K562 (cell line): ENCODE measurements around the gene SLC30A3. TPM values are rescaled to one million over a fixed set of nuclear protein-coding genes. Genes with fewer than 3 reads are reported as not detected.

Experiments used
- ATF7 ChIP-seq: fragments of 450-650 bp; IDR thresholded peaks from 2 replicates; pipeline ENCODE4 v1.7.1; 2014; ENCODE audit warnings: mild to moderate bottlenecking, moderate library complexity
- EHMT2 ChIP-seq: fragments of 450-650 bp; IDR thresholded peaks from 2 replicates; pipeline ENCODE4 v1.6.1; 2018; ENCODE audit warnings: antibody characterized with exemption
- ELF4 ChIP-seq: fragments of 450-650 bp; formaldehyde crosslinking; IDR thresholded peaks from 2 replicates; pipeline ENCODE4 v1.4.0; 2022; ENCODE audit warnings: missing genetic modification characterization
- HNRNPLL ChIP-seq: fragments of 200-400 bp; formaldehyde crosslinking; IDR thresholded peaks from 2 replicates; pipeline ENCODE4 v1.6.1; 2017; ENCODE audit warnings: low read length, low read depth, mild to moderate bottlenecking; ENCODE audit not compliant: poor library complexity, severe bottlenecking
- NRF1 ChIP-seq, 2 experiments: fragments of 450-650 bp; IDR thresholded peaks in 1 of 2; conservative IDR thresholded peaks in 1 of 2; 2 replicates each; pipeline ENCODE4 v1.6.1; 2014; ENCODE audit warnings: mild to moderate bottlenecking in 2 of 2
- PCBP1 ChIP-seq: fragments of 200-400 bp; formaldehyde crosslinking; IDR thresholded peaks from 2 replicates; pipeline ENCODE4 v1.6.1; 2018; ENCODE audit warnings: mild to moderate bottlenecking, low read depth, low read length; ENCODE audit not compliant: poor library complexity, severe bottlenecking
- PML ChIP-seq: IDR thresholded peaks from 2 replicates; pipeline ENCODE4 v1.6.1; 2012; ENCODE audit warnings: low read length, inconsistent platforms
- POLR2A ChIP-seq: fragments of 450-650 bp; conservative IDR thresholded peaks from 2 replicates; pipeline ENCODE4 v1.6.1; 2016
- RB1 ChIP-seq: fragments of 450-650 bp; IDR thresholded peaks from 2 replicates; pipeline ENCODE4 v1.6.1; 2017; ENCODE audit warnings: low read depth, mild to moderate bottlenecking
- SIN3B ChIP-seq: fragments of 450-650 bp; IDR thresholded peaks from 2 replicates; pipeline ENCODE4 v1.6.1; 2017; ENCODE audit warnings: low read depth, mild to moderate bottlenecking, moderate library complexity
- TAF1 ChIP-seq: IDR thresholded peaks from 2 replicates; pipeline ENCODE4 v1.6.1; 2011; ENCODE audit warnings: mild to moderate bottlenecking, low read length, moderate library complexity; ENCODE audit not compliant: insufficient read depth, control insufficient read depth, severe bottlenecking; ENCODE audit errors: extremely low read depth
- TBP ChIP-seq: optimal IDR thresholded peaks from 2 replicates; pipeline ENCODE3; 2011; ENCODE audit warnings: low read depth, low read length, improper control_type of control experiment
- ZNF24 ChIP-seq: fragments of 450-650 bp; IDR thresholded peaks from 2 replicates; pipeline ENCODE4 v1.6.1; 2016
- polyA plus RNA-seq, 8 experiments: library from polyadenylated mRNA; depleted of rRNA in 4 of 8; stranded (reverse) in 5 of 8; unstranded in 3 of 8; fragments of >200 nt; fragmentation: Nextera tagmentation in 2 of 8; fragmentation: Illumina TruSeq in 1 of 8; extraction: Ambion mirVana in 2 of 8; extraction: Trizol in 1 of 8; gene quantifications; 2 replicates each; pipeline versions ENCODE4 v1.2.1 to v1.2.3, GENCODE V29; 2011 to 2014; ENCODE audit warnings: inconsistent platforms in 1 of 8, missing spikeins in 1 of 8
- total RNA-seq, 7 experiments: library from RNA; depleted of rRNA in 6 of 7; stranded (reverse); fragments of >200 nt in 6 of 7; fragmentation: Illumina TruSeq in 2 of 7; extraction: Trizol in 2 of 7; gene quantifications; 2 replicates each; pipeline versions ENCODE4 v1.2.1 to v1.2.3, GENCODE V29; 2011 to 2021; ENCODE audit warnings: low replicate concordance in 1 of 7
- TF ChIP-seq, protein P1 (sequence below): fragments of 450-650 bp; formaldehyde crosslinking; IDR thresholded peaks from 2 replicates; pipeline ENCODE4 v1.4.0; 2020; ENCODE audit warnings: mild to moderate bottlenecking, moderate library complexity
- TF ChIP-seq, protein P2 (sequence below): conservative IDR thresholded peaks from 2 replicates; pipeline ENCODE4 v1.6.1; 2011; ENCODE audit warnings: low read depth, mild to moderate bottlenecking, low read length; ENCODE audit not compliant: control insufficient read depth
- TF ChIP-seq, protein P3 (sequence below): sonication (generic); formaldehyde crosslinking; IDR thresholded peaks from 2 replicates; pipeline ENCODE4 v1.9.0; 2022; ENCODE audit warnings: mild to moderate bottlenecking, missing genetic modification reagents
- TF ChIP-seq, protein P4 (sequence below): sonication (generic); formaldehyde crosslinking; IDR thresholded peaks from 2 replicates; pipeline ENCODE4 v1.8.0; 2022; ENCODE audit warnings: mild to moderate bottlenecking, missing genetic modification reagents
- TF ChIP-seq, protein P5 (sequence below): fragments of 250-450 bp; sonication (Bioruptor Pico); IDR thresholded peaks from 2 replicates; pipeline ENCODE4 v1.5.0; 2021; ENCODE audit warnings: mild to moderate bottlenecking, borderline replicate concordance

SLC30A3 gene
- total and polyA plus RNA-seq, 9 of the 15 experiments (the other 6 are each of a cell fraction or from before 2014, with no cell fraction given): 0.03 to 2.7 (median 0.89) TPM; not detected in 1

DNA sequence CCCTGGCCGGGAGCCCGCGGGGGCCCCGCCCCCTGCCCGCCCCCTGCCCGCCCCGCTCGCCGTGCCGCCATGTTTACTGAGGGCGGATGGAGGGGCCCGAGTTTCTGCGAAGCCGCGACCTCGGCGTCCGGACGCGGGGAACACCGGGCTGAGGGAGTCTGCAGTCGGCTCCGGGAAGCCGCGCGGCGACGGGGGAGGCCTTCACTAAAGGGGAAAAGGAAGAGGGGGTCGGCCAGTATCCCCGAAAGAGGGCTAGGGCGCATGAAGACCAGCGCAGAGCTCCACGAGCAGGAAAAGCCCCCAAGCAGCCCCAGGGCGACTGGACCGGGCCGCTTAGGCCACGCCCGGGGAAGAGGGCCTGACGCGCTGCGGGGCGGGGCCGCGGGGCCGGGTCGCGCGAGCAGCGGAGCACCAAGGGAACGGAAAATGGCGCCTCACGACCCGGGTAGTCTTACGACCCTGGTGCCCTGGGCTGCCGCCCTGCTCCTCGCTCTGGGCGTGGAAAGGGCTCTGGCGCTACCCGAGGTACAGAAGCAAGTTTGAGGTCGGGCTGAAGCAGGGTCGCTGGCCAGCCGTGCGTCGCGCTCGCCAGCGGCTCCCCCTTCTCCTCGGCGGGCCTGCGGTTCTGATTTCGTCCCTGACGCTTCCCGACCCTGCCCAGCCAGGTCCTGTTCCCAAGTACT, 50.8 kb downstream of the SLC30A3 start, which contains the start of the genes ATRAID and SLC5A6 (continued):
- TF ChIP-seq, protein P1, sequence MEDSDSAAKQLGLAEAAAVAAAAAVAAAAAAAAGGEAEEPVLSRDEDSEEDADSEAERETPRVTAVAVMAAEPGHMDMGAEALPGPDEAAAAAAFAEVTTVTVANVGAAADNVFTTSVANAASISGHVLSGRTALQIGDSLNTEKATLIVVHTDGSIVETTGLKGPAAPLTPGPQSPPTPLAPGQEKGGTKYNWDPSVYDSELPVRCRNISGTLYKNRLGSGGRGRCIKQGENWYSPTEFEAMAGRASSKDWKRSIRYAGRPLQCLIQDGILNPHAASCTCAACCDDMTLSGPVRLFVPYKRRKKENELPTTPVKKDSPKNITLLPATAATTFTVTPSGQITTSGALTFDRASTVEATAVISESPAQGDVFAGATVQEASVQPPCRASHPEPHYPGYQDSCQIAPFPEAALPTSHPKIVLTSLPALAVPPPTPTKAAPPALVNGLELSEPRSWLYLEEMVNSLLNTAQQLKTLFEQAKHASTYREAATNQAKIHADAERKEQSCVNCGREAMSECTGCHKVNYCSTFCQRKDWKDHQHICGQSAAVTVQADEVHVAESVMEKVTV (CRISPR knock-in tag): no peak
- peak; percentile 95 for TF ChIP-seq POLR2A
- peak; percentile 63 for TF ChIP-seq HNRNPLL
- peak; percentile 86 for TF ChIP-seq TBP
- TF ChIP-seq, protein P2, sequence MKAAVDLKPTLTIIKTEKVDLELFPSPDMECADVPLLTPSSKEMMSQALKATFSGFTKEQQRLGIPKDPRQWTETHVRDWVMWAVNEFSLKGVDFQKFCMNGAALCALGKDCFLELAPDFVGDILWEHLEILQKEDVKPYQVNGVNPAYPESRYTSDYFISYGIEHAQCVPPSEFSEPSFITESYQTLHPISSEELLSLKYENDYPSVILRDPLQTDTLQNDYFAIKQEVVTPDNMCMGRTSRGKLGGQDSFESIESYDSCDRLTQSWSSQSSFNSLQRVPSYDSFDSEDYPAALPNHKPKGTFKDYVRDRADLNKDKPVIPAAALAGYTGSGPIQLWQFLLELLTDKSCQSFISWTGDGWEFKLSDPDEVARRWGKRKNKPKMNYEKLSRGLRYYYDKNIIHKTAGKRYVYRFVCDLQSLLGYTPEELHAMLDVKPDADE: 0 out of 2 replicates have a peak, but pooled peaks have one; percentile 3
- TF ChIP-seq ATF7: peak; percentile 67
- TF ChIP-seq PML: peak; percentile 64
- TF ChIP-seq, protein P3, sequence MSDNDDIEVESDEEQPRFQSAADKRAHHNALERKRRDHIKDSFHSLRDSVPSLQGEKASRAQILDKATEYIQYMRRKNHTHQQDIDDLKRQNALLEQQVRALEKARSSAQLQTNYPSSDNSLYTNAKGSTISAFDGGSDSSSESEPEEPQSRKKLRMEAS: 0 out of 2 replicates have a peak, but pooled peaks have one; percentile 27
- TF ChIP-seq EHMT2: no peak
- TF ChIP-seq, protein P4, sequence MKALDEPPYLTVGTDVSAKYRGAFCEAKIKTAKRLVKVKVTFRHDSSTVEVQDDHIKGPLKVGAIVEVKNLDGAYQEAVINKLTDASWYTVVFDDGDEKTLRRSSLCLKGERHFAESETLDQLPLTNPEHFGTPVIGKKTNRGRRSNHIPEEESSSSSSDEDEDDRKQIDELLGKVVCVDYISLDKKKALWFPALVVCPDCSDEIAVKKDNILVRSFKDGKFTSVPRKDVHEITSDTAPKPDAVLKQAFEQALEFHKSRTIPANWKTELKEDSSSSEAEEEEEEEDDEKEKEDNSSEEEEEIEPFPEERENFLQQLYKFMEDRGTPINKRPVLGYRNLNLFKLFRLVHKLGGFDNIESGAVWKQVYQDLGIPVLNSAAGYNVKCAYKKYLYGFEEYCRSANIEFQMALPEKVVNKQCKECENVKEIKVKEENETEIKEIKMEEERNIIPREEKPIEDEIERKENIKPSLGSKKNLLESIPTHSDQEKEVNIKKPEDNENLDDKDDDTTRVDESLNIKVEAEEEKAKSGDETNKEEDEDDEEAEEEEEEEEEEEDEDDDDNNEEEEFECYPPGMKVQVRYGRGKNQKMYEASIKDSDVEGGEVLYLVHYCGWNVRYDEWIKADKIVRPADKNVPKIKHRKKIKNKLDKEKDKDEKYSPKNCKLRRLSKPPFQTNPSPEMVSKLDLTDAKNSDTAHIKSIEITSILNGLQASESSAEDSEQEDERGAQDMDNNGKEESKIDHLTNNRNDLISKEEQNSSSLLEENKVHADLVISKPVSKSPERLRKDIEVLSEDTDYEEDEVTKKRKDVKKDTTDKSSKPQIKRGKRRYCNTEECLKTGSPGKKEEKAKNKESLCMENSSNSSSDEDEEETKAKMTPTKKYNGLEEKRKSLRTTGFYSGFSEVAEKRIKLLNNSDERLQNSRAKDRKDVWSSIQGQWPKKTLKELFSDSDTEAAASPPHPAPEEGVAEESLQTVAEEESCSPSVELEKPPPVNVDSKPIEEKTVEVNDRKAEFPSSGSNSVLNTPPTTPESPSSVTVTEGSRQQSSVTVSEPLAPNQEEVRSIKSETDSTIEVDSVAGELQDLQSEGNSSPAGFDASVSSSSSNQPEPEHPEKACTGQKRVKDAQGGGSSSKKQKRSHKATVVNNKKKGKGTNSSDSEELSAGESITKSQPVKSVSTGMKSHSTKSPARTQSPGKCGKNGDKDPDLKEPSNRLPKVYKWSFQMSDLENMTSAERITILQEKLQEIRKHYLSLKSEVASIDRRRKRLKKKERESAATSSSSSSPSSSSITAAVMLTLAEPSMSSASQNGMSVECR (CRISPR knock-in tag): peak; percentile 79
- no peak for TF ChIP-seq ZNF24
- TF ChIP-seq RB1: peak; percentile 87
- TF ChIP-seq ELF4 (CRISPR knock-in tag): no peak
- peak; percentile 87 for TF ChIP-seq TAF1
- TF ChIP-seq PCBP1: peak; percentile 53
- TF ChIP-seq NRF1 (conservative IDR thresholded peaks at IDR 0.05 in 1 of 2, IDR thresholded peaks at IDR 0.05 in 1 of 2): peak; percentile 62 to 71
- TF ChIP-seq, protein P5, sequence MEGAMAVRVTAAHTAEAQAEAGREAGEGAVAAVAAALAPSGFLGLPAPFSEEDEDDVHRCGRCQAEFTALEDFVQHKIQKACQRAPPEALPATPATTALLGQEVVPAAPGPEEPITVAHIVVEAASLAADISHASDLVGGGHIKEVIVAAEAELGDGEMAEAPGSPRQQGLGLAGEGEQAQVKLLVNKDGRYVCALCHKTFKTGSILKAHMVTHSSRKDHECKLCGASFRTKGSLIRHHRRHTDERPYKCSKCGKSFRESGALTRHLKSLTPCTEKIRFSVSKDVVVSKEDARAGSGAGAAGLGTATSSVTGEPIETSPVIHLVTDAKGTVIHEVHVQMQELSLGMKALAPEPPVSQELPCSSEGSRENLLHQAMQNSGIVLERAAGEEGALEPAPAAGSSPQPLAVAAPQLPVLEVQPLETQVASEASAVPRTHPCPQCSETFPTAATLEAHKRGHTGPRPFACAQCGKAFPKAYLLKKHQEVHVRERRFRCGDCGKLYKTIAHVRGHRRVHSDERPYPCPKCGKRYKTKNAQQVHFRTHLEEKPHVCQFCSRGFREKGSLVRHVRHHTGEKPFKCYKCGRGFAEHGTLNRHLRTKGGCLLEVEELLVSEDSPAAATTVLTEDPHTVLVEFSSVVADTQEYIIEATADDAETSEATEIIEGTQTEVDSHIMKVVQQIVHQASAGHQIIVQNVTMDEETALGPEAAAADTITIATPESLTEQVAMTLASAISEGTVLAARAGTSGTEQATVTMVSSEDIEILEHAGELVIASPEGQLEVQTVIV (CRISPR knock-in tag): peak; percentile 27; the same call in 1 of the 2 replicates
- peak; percentile 91 for TF ChIP-seq SIN3B
